Endothelial cell of umbilical vein (primary cell): ENCODE results near the gene CMC4. TPM values are rescaled to one million over a fixed set of nuclear protein-coding genes. Genes with fewer than 3 reads are reported as not detected.

ENCODE experiments used
- BruUV-seq: library from RNA; stranded (reverse); fragments of 400-500 nt; replicated peaks from 2 replicates; lab custom pipeline; 2021; lab: Mats Ljungman, UMichigan
- CTCF ChIA-PET: fragments of 300-600, 350-600 bp; sonication (Branson Sonifier 250); formaldehyde crosslinking; loops from one replicate; lab custom pipeline; 2021; ENCODE audit warnings: antibody characterized with exemption, inconsistent platforms; lab: Charles Lee
- POLR2A ChIA-PET: fragments of 300-600, 350-600 bp; sonication (Branson Sonifier 250); formaldehyde crosslinking; loops from one replicate; lab custom pipeline; 2021; ENCODE audit warnings: antibody characterized with exemption, inconsistent platforms; lab: Charles Lee
- DNase-seq: peaks from one replicate; pipeline ENCODE4 v3.0.0-alpha.2; 2011; ENCODE audit warnings: low read depth, low spot score
- FAIRE-seq: peaks from 2 replicates; lab custom pipeline; 2011; peaks lifted over from hg19 to GRCh38; lab: Jason Lieb, UNC
- H2AFZ ChIP-seq: 2 replicates; pipeline ENCODE4 v1.6.0; 2012; ENCODE audit warnings: low read depth, low read length, control low read depth, inconsistent platforms
- H3K27ac ChIP-seq: 2 replicates; pipeline ENCODE4 v1.5.1; 2011; ENCODE audit warnings: low read depth, mild to moderate bottlenecking, control low read depth, low read length, moderate library complexity; ENCODE audit not compliant: insufficient read depth
- H3K27me3 ChIP-seq, 2 experiments: 2 replicates each; pipeline versions ENCODE4 v1.6.0 to v1.6.1; 2011; ENCODE audit warnings: low read length in 2 of 2, mixed read lengths in 1 of 2; ENCODE audit not compliant: control insufficient read depth in 2 of 2, insufficient read depth in 2 of 2
- H3K36me3 ChIP-seq, 2 experiments: 2 replicates in 1 of 2; 3 replicates in 1 of 2; pipeline ENCODE4 v1.5.1; 2011; ENCODE audit warnings: low read length in 2 of 2, mild to moderate bottlenecking in 1 of 2, moderate library complexity in 1 of 2; ENCODE audit not compliant: control insufficient read depth in 2 of 2, insufficient read depth in 2 of 2; ENCODE audit errors: extremely low read depth in 1 of 2
- H3K4me1 ChIP-seq: 3 replicates; pipeline ENCODE4 v1.5.1; 2011; ENCODE audit warnings: mild to moderate bottlenecking, low read length; ENCODE audit not compliant: control insufficient read depth, insufficient read depth; ENCODE audit errors: extremely low read depth
- H3K4me2 ChIP-seq: 2 replicates; pipeline ENCODE4 v1.6.1; 2011; ENCODE audit warnings: low read length, control low read depth, mixed read lengths; ENCODE audit not compliant: insufficient read depth
- H3K4me3 ChIP-seq, 3 experiments: fragments of 200-600 bp in 1 of 3; sonication (generic), shearing (Covaris generic) in 1 of 3; replicated peaks in 1 of 3; 2 replicates each; pipeline ENCODE4 v1.5.1; 2011 to 2016; ENCODE audit warnings: control low read depth in 3 of 3, low read length in 3 of 3, mild to moderate bottlenecking in 2 of 3, inconsistent platforms in 1 of 3, low read depth in 1 of 3, moderate library complexity in 1 of 3; ENCODE audit not compliant: insufficient read depth in 1 of 3
- H3K79me2 ChIP-seq: 2 replicates; pipeline ENCODE4 v1.6.0; 2012; ENCODE audit warnings: low read length, inconsistent platforms; ENCODE audit not compliant: control insufficient read depth, insufficient read depth
- H3K9ac ChIP-seq: replicated peaks from 2 replicates; pipeline ENCODE3; 2011; ENCODE audit warnings: low read length, control low read depth; ENCODE audit not compliant: insufficient read depth; ENCODE audit errors: extremely low read depth
- H3K9me1 ChIP-seq: replicated peaks from 3 replicates; pipeline ENCODE4 v1.6.0; 2011; ENCODE audit warnings: mild to moderate bottlenecking, low read length; ENCODE audit not compliant: control insufficient read depth, insufficient read depth; ENCODE audit errors: extremely low read depth
- H3K9me3 ChIP-seq: replicated peaks from 2 replicates; pipeline ENCODE4 v1.5.1; 2012; ENCODE audit warnings: low read length, inconsistent platforms; ENCODE audit not compliant: control insufficient read depth, insufficient read depth
- H4K20me1 ChIP-seq: replicated peaks from 2 replicates; pipeline ENCODE3; 2011; ENCODE audit warnings: mild to moderate bottlenecking, low read length; ENCODE audit not compliant: control insufficient read depth, insufficient read depth; ENCODE audit errors: extremely low read depth
- CTCF ChIP-seq, 2 donors: IDR thresholded peaks; 1 replicate in 1 of 2; 2 replicates in 1 of 2; pipeline ENCODE4 v1.5.1; 2011; ENCODE audit warnings: low read length in 2 of 2, mild to moderate bottlenecking in 2 of 2, moderate library complexity in 2 of 2, control low read depth in 1 of 2, inconsistent platforms in 1 of 2, low read depth in 1 of 2; ENCODE audit not compliant: insufficient read depth in 1 of 2; ENCODE audit errors: extremely low read depth in 1 of 2
- EZH2 ChIP-seq: IDR thresholded peaks from 2 replicates; pipeline ENCODE4 v1.6.1; 2012; ENCODE audit warnings: borderline replicate concordance, low read depth, mild to moderate bottlenecking, moderate library complexity, low read length, inconsistent platforms; ENCODE audit not compliant: severe bottlenecking
- FOS ChIP-seq: IDR thresholded peaks from 2 replicates; pipeline ENCODE4 v1.6.1; 2011; ENCODE audit warnings: mild to moderate bottlenecking, low read length, moderate library complexity, borderline replicate concordance; ENCODE audit not compliant: insufficient read depth
- GATA2 ChIP-seq: IDR thresholded peaks from 2 replicates; pipeline ENCODE4 v1.7.0; 2011; ENCODE audit warnings: low read depth, mild to moderate bottlenecking, moderate library complexity, mixed read lengths, low read length; ENCODE audit not compliant: insufficient read length, insufficient read depth
- JUN ChIP-seq: IDR thresholded peaks from 2 replicates; pipeline ENCODE4 v1.6.1; 2011; ENCODE audit warnings: borderline replicate concordance, low read depth; ENCODE audit not compliant: insufficient read length, insufficient read depth
- MYC ChIP-seq: IDR thresholded peaks from one replicate; pipeline ENCODE4 v1.6.1; 2011; ENCODE audit warnings: mild to moderate bottlenecking, low read depth, low read length
- POLR2A ChIP-seq: IDR thresholded peaks from 2 replicates; pipeline ENCODE4 v1.6.1; 2012; ENCODE audit warnings: low read depth, mild to moderate bottlenecking, control low read depth, low read length
- POLR2AphosphoS5 ChIP-seq: IDR thresholded peaks from 2 replicates; pipeline ENCODE4 v1.6.1; 2012; ENCODE audit warnings: low read depth, mild to moderate bottlenecking, control low read depth, low read length, moderate library complexity; ENCODE audit not compliant: insufficient read depth
- dilution Hi-C: fragments of 300-500 bp; cut with MboI; formaldehyde crosslinking; loops from one replicate; pipeline ENCODE4 v1.15.0; 2019; ENCODE audit warnings: low sequenced_read_pairs; ENCODE audit not compliant: extremely low pct_ligation_motif_present
- intact Hi-C: fragments of 100-400 bp; cut with micrococcal nuclease; formaldehyde crosslinking; loops from one replicate; pipeline ENCODE4 v1.10.0; 2022
- polyA plus RNA-seq, 4 experiments: library from polyadenylated mRNA; depleted of rRNA in 3 of 4; stranded (reverse) in 3 of 4; unstranded in 1 of 4; fragments of >200 nt; gene quantifications; 2 replicates each; pipeline versions ENCODE4 v1.2.1 to v1.2.3, GENCODE V29; 2011 to 2012; ENCODE audit warnings: missing spikeins in 1 of 4
- total RNA-seq: library from RNA; stranded (reverse); gene quantifications from 2 replicates; pipeline ENCODE4 v1.2.3, GENCODE V29; 2021
- TF ChIP-seq, protein P1 (sequence below): IDR thresholded peaks from 2 replicates; pipeline ENCODE4 v1.6.1; 2011; ENCODE audit not compliant: insufficient read depth, insufficient read length

CMC4 gene
- total and polyA plus RNA-seq, 2 donors (not counting 3 experiments of a cell fraction or from before 2014, with no cell fraction given): 3.2 to 6.7 TPM

- Histone ChIP-seq H3K79me2 (no peaks in the 10 kb centered on the region), H3K27me3 (no peaks in the 10 kb centered on the region), H3K4me1 (no peaks in the 10 kb centered on the region), H3K36me3 (peaks cover 0 to 2% of the 10 kb centered on the region in 2 experiments), H3K9me1 (no peaks in the 10 kb centered on the region), H3K4me3 (no peak overlapping the region), H3K9ac (no peak overlapping the region), H3K27ac (no peak overlapping the region), H3K4me2 (no peak overlapping the region), H3K9me3 (no peaks in the 10 kb centered on the region), H4K20me1 (no peaks in the 10 kb centered on the region), H2AFZ (no peak overlapping the region)
- POLR2A ChIA-PET: no interaction called here
- dilution Hi-C loops: no loop called here
- FAIRE-seq (no peak), DNase-seq (no peak)
- no TSS peak for BruUV-seq
- TF ChIP-seq GATA2: no peak
- no peak for TF ChIP-seq POLR2AphosphoS5
- TF ChIP-seq CTCF (IDR thresholded peaks at IDR 0.05; ENCODE audit: extremely low read depth in 1 of 2, insufficient read depth in 1 of 2, low read depth in 1 of 2, low read length in 2 of 2): no peak
- TF ChIP-seq MYC: no peak
- TF ChIP-seq EZH2: no peak
- no peak for TF ChIP-seq POLR2A
- no peak for TF ChIP-seq FOS
- TF ChIP-seq JUN: no peak
- TF ChIP-seq, protein P1, sequence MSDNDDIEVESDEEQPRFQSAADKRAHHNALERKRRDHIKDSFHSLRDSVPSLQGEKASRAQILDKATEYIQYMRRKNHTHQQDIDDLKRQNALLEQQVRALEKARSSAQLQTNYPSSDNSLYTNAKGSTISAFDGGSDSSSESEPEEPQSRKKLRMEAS: no peak
- intact Hi-C loops: no loop called here
- CTCF ChIA-PET: no interaction called here
Observed at GRCh38 chrX:155105919-155106318, 35.0 kb upstream of the CMC4 start.
